Ascending aorta (tissue), 2 donors: ENCODE results near the gene FNDC10. TPM values are rescaled to one million over a fixed set of nuclear protein-coding genes. Genes with fewer than 3 reads are reported as not detected.

Experiments used
- DNase-seq, 2 donors: peaks; one replicate each; pipeline ENCODE4 v3.0.0-alpha.2; 2019; ENCODE audit warnings: low spot score in 2 of 2
- H3K27ac ChIP-seq, 2 donors: fragments of 200-600 bp; sonication (generic); one replicate each; pipeline ENCODE4 v1.5.1; 2016 to 2017; ENCODE audit warnings: mild to moderate bottlenecking in 1 of 2
- H3K27me3 ChIP-seq: fragments of 200-600 bp; sonication (generic); one replicate; pipeline ENCODE4 v1.5.1; 2017
- H3K36me3 ChIP-seq, 2 donors: fragments of 200-600 bp; sonication (generic); one replicate each; pipeline ENCODE4 v1.5.1; 2016
- H3K4me1 ChIP-seq, 2 donors: fragments of 200-600 bp; sonication (generic); one replicate each; pipeline ENCODE4 v1.5.1; 2016 to 2017; ENCODE audit warnings: mild to moderate bottlenecking in 1 of 2
- H3K4me3 ChIP-seq, 2 donors: fragments of 200-600 bp; sonication (generic); one replicate each; pipeline ENCODE4 v1.5.1; 2016 to 2017; ENCODE audit warnings: mild to moderate bottlenecking in 1 of 2
- H3K9me3 ChIP-seq, 2 donors: fragments of 200-600 bp; sonication (generic); one replicate each; pipeline ENCODE4 v1.5.1; 2016
- CTCF ChIP-seq, 3 experiments: fragments of 200-600 bp in 2 of 3; fragments of 450-650 bp in 1 of 3; sonication (generic) in 2 of 3; IDR thresholded peaks; one replicate each; pipeline ENCODE4 v1.5.1; 2016 to 2019; ENCODE audit warnings: antibody characterized with exemption in 3 of 3, mild to moderate bottlenecking in 1 of 3, moderate library complexity in 1 of 3
- intact Hi-C: fragments of 100-400 bp; cut with DNase I; formaldehyde crosslinking; loops from one replicate; pipeline ENCODE4 v1.15.1; 2023
- total RNA-seq: library from RNA; depleted of rRNA; stranded (reverse); fragments of >200 nt; gene quantifications from one replicate; pipeline ENCODE4 v1.1.0, GENCODE V29; 2016

Gene FNDC10
- total RNA-seq, 1 donor from 2014 or later = 1.8 TPM

- H3K9me3 ChIP-seq = no peaks in the 10 kb centered on the region
- no peaks in the 10 kb centered on the region for H3K27me3 ChIP-seq
- H3K4me3 ChIP-seq = peak overlapping the region; percentile 97 to 100
- peaks cover 0 to 6% of the 10 kb centered on the region in 2 donors for H3K36me3 ChIP-seq
- H3K27ac ChIP-seq = peak overlapping the region; percentile 100
- no peak for TF ChIP-seq CTCF (IDR thresholded peaks at IDR 0.05)
- intact Hi-C loops = loop anchor here (1.0 to 10.0 kb wide), 6 partner anchors 41 to 307 kb away; partner anchors contain the start of genes ATAD3A, CDK11B, MRPL20 and PUSL1
- DNase-seq = no peak
- peaks cover 15 to 25% of the 10 kb centered on the region in 2 donors for H3K4me1 ChIP-seq
Measured at GRCh38 chr1:1614954-1615255, 15.0 kb upstream of the FNDC10 start.

GRCh38 chr1:1614204-1614953, 14.4 kb upstream of the FNDC10 start:
- Histone ChIP-seq H3K4me1 (peaks cover 15 to 25% of the 10 kb centered on the region in 2 donors), H3K9me3 (no peaks in the 10 kb centered on the region), H3K27me3 (no peaks in the 10 kb centered on the region), H3K27ac (peak overlapping the region; percentile 100), H3K36me3 (peaks cover 0 to 6% of the 10 kb centered on the region in 2 donors), H3K4me3 (peak overlapping the region; percentile 97 to 100)
- DNase-seq = no peak
- intact Hi-C loops = loop anchor here (10.0 kb wide), 1 partner anchor 210 kb away; the partner anchor contains the start of gene MRPL20
- TF ChIP-seq CTCF (IDR thresholded peaks at IDR 0.05) = no peak

- Histone ChIP-seq H3K4me3 (peak overlapping the region; percentile 97 to 100), H3K9me3 (no peaks in the 10 kb centered on the region), H3K4me1 (peaks cover 15 to 25% of the 10 kb centered on the region in 2 donors), H3K36me3 (peaks cover 0 to 6% of the 10 kb centered on the region in 2 donors), H3K27me3 (no peaks in the 10 kb centered on the region), H3K27ac (no peak overlapping the region)
- DNase-seq = no peak
- intact Hi-C loops = loop anchor here (10.0 kb wide), 1 partner anchor 209 kb away; the partner anchor contains the start of gene MRPL20
- TF ChIP-seq CTCF (IDR thresholded peaks at IDR 0.05) = no peak
Measured at GRCh38 chr1:1613509-1614082, 13.7 kb upstream of the FNDC10 start.

GRCh38 chr1:1612104-1612400, 12.1 kb upstream of the FNDC10 start:
- H3K27me3 ChIP-seq = no peaks in the 10 kb centered on the region
- no peaks in the 10 kb centered on the region for H3K9me3 ChIP-seq
- no peak for TF ChIP-seq CTCF (IDR thresholded peaks at IDR 0.05)
- no peak overlapping the region for H3K4me3 ChIP-seq
- intact Hi-C loops = loop anchor here (10.0 kb wide), 1 partner anchor 207 kb away; the partner anchor contains the start of gene MRPL20
- H3K4me1 ChIP-seq = peaks cover 15 to 23% of the 10 kb centered on the region in 2 donors
- no peak overlapping the region for H3K27ac ChIP-seq
- no peaks in the 10 kb centered on the region for H3K36me3 ChIP-seq
- DNase-seq = no peak

GRCh38 chr1:1610796-1611195, 10.9 kb upstream of the FNDC10 start:
- no peak for TF ChIP-seq CTCF (IDR thresholded peaks at IDR 0.05)
- no peaks in the 10 kb centered on the region for H3K27me3 ChIP-seq
- intact Hi-C loops = loop anchor here (10.0 kb wide), 1 partner anchor 206 kb away; the partner anchor contains the start of gene MRPL20
- no peak for DNase-seq
- H3K4me3 ChIP-seq = no peak overlapping the region
- H3K27ac ChIP-seq = no peak overlapping the region
- H3K36me3 ChIP-seq = no peaks in the 10 kb centered on the region
- H3K9me3 ChIP-seq = no peaks in the 10 kb centered on the region
- peaks cover 11 to 16% of the 10 kb centered on the region in 2 donors for H3K4me1 ChIP-seq
